ENCODE results near the gene MPZL1. TPM values are rescaled to one million over a fixed set of nuclear protein-coding genes. Genes with fewer than 3 reads are reported as not detected.
"Not testable (repeated sequence)": the region's sequence is repeated elsewhere in the genome, so short reads cannot be mapped to it uniquely, and the experiment has no call there.

Gene MPZL1
- total RNA-seq, 4 donors from 2014 or later, result 23.1 to 87.7 (median 66.6) TPM

GRCh38 chr1:167737169-167737568 is 15.4 kb downstream of the MPZL1 start:
- no peak for TF ChIP-seq CTCF (IDR thresholded peaks at IDR 0.05)
- TF ChIP-seq POLR2A (IDR thresholded peaks at IDR 0.05), result no peak

GRCh38 chr1:167738158-167738557 is 16.4 kb downstream of the MPZL1 start:
- Histone ChIP-seq H3K4me1 (peaks cover 0 to 25% (median 1%) of the 10 kb centered on the region in 4 donors), H3K27ac (no peak overlapping the region)

More at GRCh38 chr1:167737169-167737568, 15.4 kb downstream of the MPZL1 start:
- DNase-seq, result peak in 2 of 3 donors; percentile 72 to 76
- H3K4me3 ChIP-seq, result no peak overlapping the region
- H3K36me3 ChIP-seq, result no peaks in the 10 kb centered on the region
- H3K27ac ChIP-seq, result peak overlapping the region in 2 of 4 donors; percentile 58 to 65
- no peaks in the 10 kb centered on the region for H3K9me3 ChIP-seq
- H3K4me1 ChIP-seq, result peaks cover 0 to 25% (median 1%) of the 10 kb centered on the region in 4 donors
- H3K27me3 ChIP-seq, result no peaks in the 10 kb centered on the region

GRCh38 chr1:167739752-167740151 is 18.0 kb downstream of the MPZL1 start:
- Histone ChIP-seq H3K9me3 (no peaks in the 10 kb centered on the region), H3K4me1 (peaks cover 0 to 25% (median 1%) of the 10 kb centered on the region in 4 donors), H3K4me3 (no peak overlapping the region), H3K36me3 (no peaks in the 10 kb centered on the region), H3K27ac (peak overlapping the region in 3 of 4 donors; percentile 5 to 84 (median 65)), H3K27me3 (no peaks in the 10 kb centered on the region)
- DNase-seq, result no peak
- TF ChIP-seq CTCF (IDR thresholded peaks at IDR 0.05) (no peak), POLR2A (IDR thresholded peaks at IDR 0.05) (no peak)

More at GRCh38 chr1:167738158-167738557, 16.4 kb downstream of the MPZL1 start:
- H3K4me3 ChIP-seq, result no peak overlapping the region
- no peaks in the 10 kb centered on the region for H3K27me3 ChIP-seq
- H3K9me3 ChIP-seq, result no peaks in the 10 kb centered on the region
- no peaks in the 10 kb centered on the region for H3K36me3 ChIP-seq
- DNase-seq, result no peak
- TF ChIP-seq POLR2A (IDR thresholded peaks at IDR 0.05) (no peak), CTCF (IDR thresholded peaks at IDR 0.05) (no peak)

GRCh38 chr1:167741103-167741502 is 19.3 kb downstream of the MPZL1 start:
- H3K4me1 ChIP-seq, result peaks cover 0 to 22% (median 1%) of the 10 kb centered on the region in 4 donors
- H3K9me3 ChIP-seq, H3K27me3 ChIP-seq, DNase-seq, H3K36me3 ChIP-seq, H3K27ac ChIP-seq, H3K4me3 ChIP-seq: not testable (repeated sequence)

GRCh38 chr1:167742392-167743057 is 20.7 kb downstream of the MPZL1 start:
- H3K27ac ChIP-seq, H3K9me3 ChIP-seq, H3K36me3 ChIP-seq, H3K4me3 ChIP-seq, H3K27me3 ChIP-seq, DNase-seq: not testable (repeated sequence)
- peaks cover 0 to 13% (median 0%) of the 10 kb centered on the region in 4 donors for H3K4me1 ChIP-seq

- H3K4me3 ChIP-seq, result no peak overlapping the region
- TF ChIP-seq POLR2A (IDR thresholded peaks at IDR 0.05), result no peak
- no peak for TF ChIP-seq CTCF (IDR thresholded peaks at IDR 0.05)
- no peak overlapping the region for H3K27ac ChIP-seq
- H3K36me3 ChIP-seq, result no peaks in the 10 kb centered on the region
- H3K9me3 ChIP-seq, result no peaks in the 10 kb centered on the region
- no peak for DNase-seq
- peaks cover 0 to 7% (median 0%) of the 10 kb centered on the region in 4 donors for H3K4me1 ChIP-seq
- no peaks in the 10 kb centered on the region for H3K27me3 ChIP-seq
Observed at GRCh38 chr1:167744901-167745300, 23.1 kb downstream of the MPZL1 start.
